HepG2 (cell line): ENCODE results near the gene GALNT17.

Experiments
- ETV6 ChIP-seq: sonication (generic); formaldehyde crosslinking; conservative IDR thresholded peaks from 2 replicates; pipeline ENCODE4 v1.4.0; 2020; ENCODE audit warnings: missing genetic modification reagents
- NFE2L2 ChIP-seq: fragments of 150-350 bp; IDR thresholded peaks from 2 replicates; pipeline ENCODE4 v1.6.1; 2014; ENCODE audit warnings: low read length
- PHB2 ChIP-seq: fragments of 450-650 bp; IDR thresholded peaks from 2 replicates; pipeline ENCODE4 v1.6.1; 2018; ENCODE audit not compliant: partially characterized antibody
- ZNF572 ChIP-seq: sonication (generic); formaldehyde crosslinking; IDR thresholded peaks from 2 replicates; pipeline ENCODE4 v1.5.1; 2020; ENCODE audit warnings: mild to moderate bottlenecking, missing genetic modification reagents
- TF ChIP-seq, protein P1 (sequence below): conservative IDR thresholded peaks from 2 replicates; pipeline ENCODE4 v1.6.1; 2018; ENCODE audit warnings: missing genetic modification reagents

DNA sequence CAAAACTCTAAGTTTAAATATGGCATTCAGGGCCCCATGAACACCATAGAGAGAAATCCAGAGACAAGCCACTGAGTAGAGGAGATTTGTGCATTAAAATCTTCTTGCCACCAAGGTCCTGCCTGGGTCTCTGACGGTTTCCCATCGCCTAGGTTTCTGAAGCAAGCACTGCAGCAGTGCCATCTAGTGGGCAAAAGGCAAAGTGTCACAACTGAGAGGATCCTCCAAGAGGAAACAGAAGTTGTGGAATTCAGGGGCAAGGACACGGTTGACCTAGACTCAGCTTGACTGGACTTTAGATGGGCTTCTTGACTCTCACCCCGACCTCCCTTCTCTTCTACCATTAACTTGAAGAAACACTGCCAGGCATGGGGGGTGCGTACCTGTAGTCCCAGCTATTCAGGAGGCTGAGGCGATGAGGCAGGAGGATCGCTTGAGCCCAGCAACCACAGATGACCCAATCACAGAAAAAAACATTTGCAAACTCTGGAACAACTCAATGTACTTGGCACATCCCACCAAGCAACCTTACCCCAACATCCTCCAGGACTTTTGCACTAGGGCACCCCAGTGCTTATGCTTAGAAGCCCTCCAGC, 604.1 kb downstream of the GALNT17 start:
- TF ChIP-seq NFE2L2 (no peak), ZNF572 (CRISPR knock-in tag) (no peak), PHB2 (no peak), ETV6 (CRISPR knock-in tag) (no peak)
- TF ChIP-seq, protein P1, sequence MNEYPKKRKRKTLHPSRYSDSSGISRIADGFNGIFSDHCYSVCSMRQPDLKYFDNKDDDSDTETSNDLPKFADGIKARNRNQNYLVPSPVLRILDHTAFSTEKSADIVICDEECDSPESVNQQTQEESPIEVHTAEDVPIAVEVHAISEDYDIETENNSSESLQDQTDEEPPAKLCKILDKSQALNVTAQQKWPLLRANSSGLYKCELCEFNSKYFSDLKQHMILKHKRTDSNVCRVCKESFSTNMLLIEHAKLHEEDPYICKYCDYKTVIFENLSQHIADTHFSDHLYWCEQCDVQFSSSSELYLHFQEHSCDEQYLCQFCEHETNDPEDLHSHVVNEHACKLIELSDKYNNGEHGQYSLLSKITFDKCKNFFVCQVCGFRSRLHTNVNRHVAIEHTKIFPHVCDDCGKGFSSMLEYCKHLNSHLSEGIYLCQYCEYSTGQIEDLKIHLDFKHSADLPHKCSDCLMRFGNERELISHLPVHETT (CRISPR knock-in tag) = no peak
